Fibroblast of the aortic adventitia (primary cell): ENCODE results near the gene LBX2. TPM values are rescaled to one million over a fixed set of nuclear protein-coding genes. Genes with fewer than 3 reads are reported as not detected.
A peak's percentile ranks its signal among the peaks of the same experiment; 100 is the strongest.
"Not testable (repeated sequence)": the region's sequence is repeated elsewhere in the genome, so short reads cannot be mapped to it uniquely, and the experiment has no call there.

Source experiments
- DNase-seq: peaks from one replicate; pipeline ENCODE4 v3.0.0-alpha.2; 2010; ENCODE audit warnings: low read depth
- H3K4me3 ChIP-seq: 2 replicates; pipeline ENCODE4 v1.5.1; 2011; ENCODE audit warnings: low read depth, mild to moderate bottlenecking, control low read depth, low read length, moderate library complexity
- CTCF ChIP-seq: IDR thresholded peaks from 2 replicates; pipeline ENCODE4 v1.5.1; 2011; ENCODE audit warnings: mild to moderate bottlenecking, low read length, control low read depth, inconsistent platforms; ENCODE audit not compliant: insufficient read depth
- total RNA-seq: library from RNA; depleted of rRNA; stranded (reverse); fragments of >200 nt; gene quantifications from 2 replicates; pipeline ENCODE4 v1.2.3, GENCODE V29; 2012; ENCODE audit warnings: low replicate concordance

Gene LBX2
- total RNA-seq, 1 donor, result 2.0 TPM

- no peak for DNase-seq
- no peak overlapping the region for H3K4me3 ChIP-seq
- no peak for TF ChIP-seq CTCF
These were observed 9.5 kb downstream of the LBX2 start for GRCh38 chr2:74489906-74490305.

- H3K4me3 ChIP-seq, result no peak overlapping the region
- no peak for TF ChIP-seq CTCF
- no peak for DNase-seq
These were observed 10.5 kb downstream of the LBX2 start for GRCh38 chr2:74488643-74489481.

- no peak for TF ChIP-seq CTCF
- no peak for DNase-seq
- H3K4me3 ChIP-seq, result no peak overlapping the region
These were observed 13.3 kb downstream of the LBX2 start for GRCh38 chr2:74486141-74486540.

GRCh38 chr2:74483675-74484164 lies 15.7 kb downstream of the LBX2 start:
- not testable (repeated sequence) for DNase-seq
- H3K4me3 ChIP-seq, result peak overlapping the region; percentile 97

- TF ChIP-seq CTCF, result peak; percentile 89
- DNase-seq, result peak; percentile 96
- H3K4me3 ChIP-seq, result peak within 1 kb of the TSS; percentile 97
These were observed 16.4 kb downstream of the LBX2 start, which contains the start of the genes CCDC142 and TTC31 for GRCh38 chr2:74482801-74483674. Gene CCDC142 (minus strand): TSS chr2:74482998. CDS start chr2:74482837, 161 bp downstream. Gene TTC31 (plus strand): TSS chr2:74483081. CDS start chr2:74483096, 15 bp downstream.

GRCh38 chr2:74481961-74482800 lies 17.2 kb downstream of the LBX2 start:
- peak overlapping the region; percentile 97 for H3K4me3 ChIP-seq
- DNase-seq, result no peak
- no peak for TF ChIP-seq CTCF
